Endothelial cell of umbilical vein (primary cell): ENCODE results near the gene TNPO1.

ENCODE experiments used
- EZH2 ChIP-seq: IDR thresholded peaks from 2 replicates; pipeline ENCODE4 v1.6.1; 2012; ENCODE audit warnings: borderline replicate concordance, low read depth, mild to moderate bottlenecking, moderate library complexity, low read length, inconsistent platforms; ENCODE audit not compliant: severe bottlenecking
- FOS ChIP-seq: IDR thresholded peaks from 2 replicates; pipeline ENCODE4 v1.6.1; 2011; ENCODE audit warnings: mild to moderate bottlenecking, low read length, moderate library complexity, borderline replicate concordance; ENCODE audit not compliant: insufficient read depth
- JUN ChIP-seq: IDR thresholded peaks from 2 replicates; pipeline ENCODE4 v1.6.1; 2011; ENCODE audit warnings: borderline replicate concordance, low read depth; ENCODE audit not compliant: insufficient read length, insufficient read depth
- MYC ChIP-seq: IDR thresholded peaks from one replicate; pipeline ENCODE4 v1.6.1; 2011; ENCODE audit warnings: mild to moderate bottlenecking, low read depth, low read length
- POLR2A ChIP-seq: IDR thresholded peaks from 2 replicates; pipeline ENCODE4 v1.6.1; 2012; ENCODE audit warnings: low read depth, mild to moderate bottlenecking, control low read depth, low read length
- POLR2AphosphoS5 ChIP-seq: IDR thresholded peaks from 2 replicates; pipeline ENCODE4 v1.6.1; 2012; ENCODE audit warnings: low read depth, mild to moderate bottlenecking, control low read depth, low read length, moderate library complexity; ENCODE audit not compliant: insufficient read depth
- TF ChIP-seq, protein P1 (sequence below), 2 donors: IDR thresholded peaks; 1 replicate in 1 of 2; 2 replicates in 1 of 2; pipeline ENCODE4 v1.5.1; 2011; ENCODE audit warnings: low read length in 2 of 2, mild to moderate bottlenecking in 2 of 2, moderate library complexity in 2 of 2, control low read depth in 1 of 2, inconsistent platforms in 1 of 2, low read depth in 1 of 2; ENCODE audit not compliant: insufficient read depth in 1 of 2; ENCODE audit errors: extremely low read depth in 1 of 2
- TF ChIP-seq, protein P2 (sequence below): IDR thresholded peaks from 2 replicates; pipeline ENCODE4 v1.6.1; 2011; ENCODE audit not compliant: insufficient read depth, insufficient read length

DNA sequence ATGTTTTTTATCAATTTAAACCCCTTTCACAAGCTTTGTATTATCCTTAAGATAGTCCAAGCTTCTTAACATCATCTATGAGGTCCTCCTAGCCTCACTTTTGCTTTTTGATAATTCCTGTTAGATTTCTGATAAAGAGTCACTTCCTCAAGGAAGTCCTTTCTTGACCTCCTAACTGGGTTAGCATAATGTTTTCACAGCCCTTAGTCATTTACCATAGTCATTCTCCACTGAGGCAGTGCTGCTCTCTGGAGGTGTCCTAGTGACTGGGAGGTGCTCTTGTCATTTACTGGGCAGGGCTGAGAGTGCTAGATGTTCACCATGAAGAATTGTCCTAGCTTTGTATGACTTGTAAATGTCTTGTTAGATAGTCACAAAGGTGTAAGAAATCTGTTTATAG is 26.4 kb downstream of the TNPO1 start:
- TF ChIP-seq POLR2A (no peak), POLR2AphosphoS5 (peak; percentile 62), FOS (peak; percentile 77), MYC (no peak), EZH2 (no peak), JUN (peak; percentile 68)
- TF ChIP-seq, protein P1, sequence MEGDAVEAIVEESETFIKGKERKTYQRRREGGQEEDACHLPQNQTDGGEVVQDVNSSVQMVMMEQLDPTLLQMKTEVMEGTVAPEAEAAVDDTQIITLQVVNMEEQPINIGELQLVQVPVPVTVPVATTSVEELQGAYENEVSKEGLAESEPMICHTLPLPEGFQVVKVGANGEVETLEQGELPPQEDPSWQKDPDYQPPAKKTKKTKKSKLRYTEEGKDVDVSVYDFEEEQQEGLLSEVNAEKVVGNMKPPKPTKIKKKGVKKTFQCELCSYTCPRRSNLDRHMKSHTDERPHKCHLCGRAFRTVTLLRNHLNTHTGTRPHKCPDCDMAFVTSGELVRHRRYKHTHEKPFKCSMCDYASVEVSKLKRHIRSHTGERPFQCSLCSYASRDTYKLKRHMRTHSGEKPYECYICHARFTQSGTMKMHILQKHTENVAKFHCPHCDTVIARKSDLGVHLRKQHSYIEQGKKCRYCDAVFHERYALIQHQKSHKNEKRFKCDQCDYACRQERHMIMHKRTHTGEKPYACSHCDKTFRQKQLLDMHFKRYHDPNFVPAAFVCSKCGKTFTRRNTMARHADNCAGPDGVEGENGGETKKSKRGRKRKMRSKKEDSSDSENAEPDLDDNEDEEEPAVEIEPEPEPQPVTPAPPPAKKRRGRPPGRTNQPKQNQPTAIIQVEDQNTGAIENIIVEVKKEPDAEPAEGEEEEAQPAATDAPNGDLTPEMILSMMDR (IDR thresholded peaks at IDR 0.05; ENCODE audit: extremely low read depth in 1 of 2, insufficient read depth in 1 of 2, low read depth in 1 of 2, low read length in 2 of 2): peak in 1 of 2 donors; percentile 11
- TF ChIP-seq, protein P2, sequence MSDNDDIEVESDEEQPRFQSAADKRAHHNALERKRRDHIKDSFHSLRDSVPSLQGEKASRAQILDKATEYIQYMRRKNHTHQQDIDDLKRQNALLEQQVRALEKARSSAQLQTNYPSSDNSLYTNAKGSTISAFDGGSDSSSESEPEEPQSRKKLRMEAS: no peak
